K562 (cell line): Measurements from ENCODE around the gene PDLIM7. TPM values are rescaled to one million over a fixed set of nuclear protein-coding genes. Genes with fewer than 3 reads are reported as not detected.

ENCODE experiments used
- EHMT2 ChIP-seq: fragments of 450-650 bp; IDR thresholded peaks from 2 replicates; pipeline ENCODE4 v1.6.1; 2018; ENCODE audit warnings: antibody characterized with exemption
- HMG20A ChIP-seq: fragments of 450-650 bp; formaldehyde crosslinking; conservative IDR thresholded peaks from 2 replicates; pipeline ENCODE4 v1.4.0; 2020; ENCODE audit warnings: mild to moderate bottlenecking, mixed read lengths
- JUNB ChIP-seq: fragments of 450-650 bp; formaldehyde crosslinking; conservative IDR thresholded peaks from 2 replicates; pipeline ENCODE4 v1.4.0; 2020; ENCODE audit warnings: mild to moderate bottlenecking
- MAZ ChIP-seq, 2 experiments: fragments of 450-650 bp in 1 of 2; sonication (generic) in 1 of 2; formaldehyde crosslinking; IDR thresholded peaks in 1 of 2; conservative IDR thresholded peaks in 1 of 2; 2 replicates each; pipeline versions ENCODE4 v1.4.0 to v1.5.0; 2020; ENCODE audit warnings: mild to moderate bottlenecking in 1 of 2, missing genetic modification reagents in 1 of 2
- SAFB2 ChIP-seq: fragments of 200-400 bp; formaldehyde crosslinking; IDR thresholded peaks from 2 replicates; pipeline ENCODE4 v1.6.1; 2018; ENCODE audit warnings: borderline replicate concordance, low read length, low read depth, moderate library complexity; ENCODE audit not compliant: severe bottlenecking
- SIN3B ChIP-seq: fragments of 450-650 bp; IDR thresholded peaks from 2 replicates; pipeline ENCODE4 v1.6.1; 2017; ENCODE audit warnings: low read depth, mild to moderate bottlenecking, moderate library complexity
- TFAM ChIP-seq: fragments of 250-450 bp; sonication (Bioruptor Pico); conservative IDR thresholded peaks from 2 replicates; pipeline ENCODE4 v1.5.0; 2021; ENCODE audit warnings: mild to moderate bottlenecking, moderate library complexity
- ZNF23 ChIP-seq: fragments of 250-450 bp; sonication (Bioruptor Pico); IDR thresholded peaks from 2 replicates; pipeline ENCODE4 v1.4.0; 2020; ENCODE audit warnings: mild to moderate bottlenecking
- polyA plus RNA-seq, 8 experiments: library from polyadenylated mRNA; depleted of rRNA in 4 of 8; stranded (reverse) in 5 of 8; unstranded in 3 of 8; fragments of >200 nt; fragmentation: Nextera tagmentation in 2 of 8; fragmentation: Illumina TruSeq in 1 of 8; extraction: Ambion mirVana in 2 of 8; extraction: Trizol in 1 of 8; gene quantifications; 2 replicates each; pipeline versions ENCODE4 v1.2.1 to v1.2.3, GENCODE V29; 2011 to 2014; ENCODE audit warnings: inconsistent platforms in 1 of 8, missing spikeins in 1 of 8
- total RNA-seq, 7 experiments: library from RNA; depleted of rRNA in 6 of 7; stranded (reverse); fragments of >200 nt in 6 of 7; fragmentation: Illumina TruSeq in 2 of 7; extraction: Trizol in 2 of 7; gene quantifications; 2 replicates each; pipeline versions ENCODE4 v1.2.1 to v1.2.3, GENCODE V29; 2011 to 2021; ENCODE audit warnings: low replicate concordance in 1 of 7
- TF ChIP-seq, protein P1 (sequence below): fragments of 450-650 bp; formaldehyde crosslinking; IDR thresholded peaks from 2 replicates; pipeline ENCODE4 v1.4.0; 2022; ENCODE audit warnings: mild to moderate bottlenecking, moderate library complexity
- TF ChIP-seq, protein P2 (sequence below), 2 experiments: fragments of 450-650 bp in 1 of 2; sonication (generic) in 1 of 2; formaldehyde crosslinking in 1 of 2; IDR thresholded peaks; 2 replicates each; pipeline versions ENCODE4 v1.7.1 to v1.9.0; 2016 to 2022; ENCODE audit warnings: inconsistent platforms in 1 of 2, mild to moderate bottlenecking in 1 of 2, missing genetic modification reagents in 1 of 2
- TF ChIP-seq, protein P3 (sequence below): sonication (generic); formaldehyde crosslinking; IDR thresholded peaks from 2 replicates; pipeline ENCODE4 v1.8.0; 2022; ENCODE audit warnings: mild to moderate bottlenecking, missing genetic modification reagents

PDLIM7 gene
- total and polyA plus RNA-seq, 9 of the 15 experiments (the other 6 are each of a cell fraction or from before 2014, with no cell fraction given): 2.1 to 124 (median 32.6) TPM

DNA sequence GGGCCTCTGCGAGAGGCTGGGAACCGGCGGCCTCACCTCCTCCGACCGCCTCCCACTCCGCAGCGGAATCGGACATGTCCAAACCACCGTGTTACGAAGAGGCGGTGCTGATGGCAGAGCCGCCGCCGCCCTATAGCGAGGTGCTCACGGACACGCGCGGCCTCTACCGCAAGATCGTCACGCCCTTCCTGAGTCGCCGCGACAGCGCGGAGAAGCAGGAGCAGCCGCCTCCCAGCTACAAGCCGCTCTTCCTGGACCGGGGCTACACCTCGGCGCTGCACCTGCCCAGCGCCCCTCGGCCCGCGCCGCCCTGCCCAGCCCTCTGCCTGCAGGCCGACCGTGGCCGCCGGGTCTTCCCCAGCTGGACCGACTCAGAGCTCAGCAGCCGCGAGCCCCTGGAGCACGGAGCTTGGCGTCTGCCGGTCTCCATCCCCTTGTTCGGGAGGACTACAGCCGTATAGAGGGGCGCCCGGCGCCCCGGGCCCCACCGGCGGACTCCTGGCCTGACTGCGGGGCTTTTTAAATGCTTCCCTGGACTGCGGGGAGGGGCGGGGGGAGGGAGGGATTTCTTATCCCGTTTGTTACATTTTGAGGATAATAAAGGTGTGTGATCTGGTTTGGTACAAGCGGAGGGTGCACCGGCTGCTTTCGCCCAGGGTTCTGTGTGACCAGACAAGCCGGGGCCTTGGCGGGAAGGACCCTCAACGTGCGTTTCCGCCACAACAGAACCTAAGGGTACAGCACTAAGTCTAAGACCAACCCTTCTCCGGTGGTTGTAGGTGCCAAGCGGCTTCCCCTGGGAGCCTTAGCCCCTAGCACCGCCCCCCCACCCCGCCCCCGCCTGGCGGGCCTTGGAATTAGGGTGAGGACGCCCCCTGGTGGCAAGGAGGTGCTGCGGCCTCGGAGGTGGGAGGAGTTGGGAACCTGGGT lies 41.5 kb downstream of the PDLIM7 start (continued):
- TF ChIP-seq, protein P1, sequence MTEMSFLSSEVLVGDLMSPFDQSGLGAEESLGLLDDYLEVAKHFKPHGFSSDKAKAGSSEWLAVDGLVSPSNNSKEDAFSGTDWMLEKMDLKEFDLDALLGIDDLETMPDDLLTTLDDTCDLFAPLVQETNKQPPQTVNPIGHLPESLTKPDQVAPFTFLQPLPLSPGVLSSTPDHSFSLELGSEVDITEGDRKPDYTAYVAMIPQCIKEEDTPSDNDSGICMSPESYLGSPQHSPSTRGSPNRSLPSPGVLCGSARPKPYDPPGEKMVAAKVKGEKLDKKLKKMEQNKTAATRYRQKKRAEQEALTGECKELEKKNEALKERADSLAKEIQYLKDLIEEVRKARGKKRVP (CRISPR knock-in tag): no peak
- TF ChIP-seq TFAM (CRISPR knock-in tag): no peak
- TF ChIP-seq SAFB2: no peak
- no peak for TF ChIP-seq ZNF23 (CRISPR knock-in tag)
- TF ChIP-seq MAZ (CRISPR knock-in tag; conservative IDR thresholded peaks at IDR 0.05 in 1 of 2, IDR thresholded peaks at IDR 0.05 in 1 of 2): peak in 1 of 2 experiments; percentile 85; a peak in 2 of 4 replicates
- TF ChIP-seq EHMT2: no peak
- TF ChIP-seq, protein P2, sequence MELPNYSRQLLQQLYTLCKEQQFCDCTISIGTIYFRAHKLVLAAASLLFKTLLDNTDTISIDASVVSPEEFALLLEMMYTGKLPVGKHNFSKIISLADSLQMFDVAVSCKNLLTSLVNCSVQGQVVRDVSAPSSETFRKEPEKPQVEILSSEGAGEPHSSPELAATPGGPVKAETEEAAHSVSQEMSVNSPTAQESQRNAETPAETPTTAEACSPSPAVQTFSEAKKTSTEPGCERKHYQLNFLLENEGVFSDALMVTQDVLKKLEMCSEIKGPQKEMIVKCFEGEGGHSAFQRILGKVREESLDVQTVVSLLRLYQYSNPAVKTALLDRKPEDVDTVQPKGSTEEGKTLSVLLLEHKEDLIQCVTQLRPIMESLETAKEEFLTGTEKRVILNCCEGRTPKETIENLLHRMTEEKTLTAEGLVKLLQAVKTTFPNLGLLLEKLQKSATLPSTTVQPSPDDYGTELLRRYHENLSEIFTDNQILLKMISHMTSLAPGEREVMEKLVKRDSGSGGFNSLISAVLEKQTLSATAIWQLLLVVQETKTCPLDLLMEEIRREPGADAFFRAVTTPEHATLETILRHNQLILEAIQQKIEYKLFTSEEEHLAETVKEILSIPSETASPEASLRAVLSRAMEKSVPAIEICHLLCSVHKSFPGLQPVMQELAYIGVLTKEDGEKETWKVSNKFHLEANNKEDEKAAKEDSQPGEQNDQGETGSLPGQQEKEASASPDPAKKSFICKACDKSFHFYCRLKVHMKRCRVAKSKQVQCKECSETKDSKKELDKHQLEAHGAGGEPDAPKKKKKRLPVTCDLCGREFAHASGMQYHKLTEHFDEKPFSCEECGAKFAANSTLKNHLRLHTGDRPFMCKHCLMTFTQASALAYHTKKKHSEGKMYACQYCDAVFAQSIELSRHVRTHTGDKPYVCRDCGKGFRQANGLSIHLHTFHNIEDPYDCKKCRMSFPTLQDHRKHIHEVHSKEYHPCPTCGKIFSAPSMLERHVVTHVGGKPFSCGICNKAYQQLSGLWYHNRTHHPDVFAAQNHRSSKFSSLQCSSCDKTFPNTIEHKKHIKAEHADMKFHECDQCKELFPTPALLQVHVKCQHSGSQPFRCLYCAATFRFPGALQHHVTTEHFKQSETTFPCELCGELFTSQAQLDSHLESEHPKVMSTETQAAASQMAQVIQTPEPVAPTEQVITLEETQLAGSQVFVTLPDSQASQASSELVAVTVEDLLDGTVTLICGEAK (IDR thresholded peaks at IDR 0.05): no peak
- TF ChIP-seq, protein P2 (CRISPR knock-in tag; IDR thresholded peaks at IDR 0.05): no peak
- TF ChIP-seq SIN3B: peak; percentile 9; the same call in 1 of the 2 replicates
- TF ChIP-seq JUNB: no peak
- TF ChIP-seq, protein P3, sequence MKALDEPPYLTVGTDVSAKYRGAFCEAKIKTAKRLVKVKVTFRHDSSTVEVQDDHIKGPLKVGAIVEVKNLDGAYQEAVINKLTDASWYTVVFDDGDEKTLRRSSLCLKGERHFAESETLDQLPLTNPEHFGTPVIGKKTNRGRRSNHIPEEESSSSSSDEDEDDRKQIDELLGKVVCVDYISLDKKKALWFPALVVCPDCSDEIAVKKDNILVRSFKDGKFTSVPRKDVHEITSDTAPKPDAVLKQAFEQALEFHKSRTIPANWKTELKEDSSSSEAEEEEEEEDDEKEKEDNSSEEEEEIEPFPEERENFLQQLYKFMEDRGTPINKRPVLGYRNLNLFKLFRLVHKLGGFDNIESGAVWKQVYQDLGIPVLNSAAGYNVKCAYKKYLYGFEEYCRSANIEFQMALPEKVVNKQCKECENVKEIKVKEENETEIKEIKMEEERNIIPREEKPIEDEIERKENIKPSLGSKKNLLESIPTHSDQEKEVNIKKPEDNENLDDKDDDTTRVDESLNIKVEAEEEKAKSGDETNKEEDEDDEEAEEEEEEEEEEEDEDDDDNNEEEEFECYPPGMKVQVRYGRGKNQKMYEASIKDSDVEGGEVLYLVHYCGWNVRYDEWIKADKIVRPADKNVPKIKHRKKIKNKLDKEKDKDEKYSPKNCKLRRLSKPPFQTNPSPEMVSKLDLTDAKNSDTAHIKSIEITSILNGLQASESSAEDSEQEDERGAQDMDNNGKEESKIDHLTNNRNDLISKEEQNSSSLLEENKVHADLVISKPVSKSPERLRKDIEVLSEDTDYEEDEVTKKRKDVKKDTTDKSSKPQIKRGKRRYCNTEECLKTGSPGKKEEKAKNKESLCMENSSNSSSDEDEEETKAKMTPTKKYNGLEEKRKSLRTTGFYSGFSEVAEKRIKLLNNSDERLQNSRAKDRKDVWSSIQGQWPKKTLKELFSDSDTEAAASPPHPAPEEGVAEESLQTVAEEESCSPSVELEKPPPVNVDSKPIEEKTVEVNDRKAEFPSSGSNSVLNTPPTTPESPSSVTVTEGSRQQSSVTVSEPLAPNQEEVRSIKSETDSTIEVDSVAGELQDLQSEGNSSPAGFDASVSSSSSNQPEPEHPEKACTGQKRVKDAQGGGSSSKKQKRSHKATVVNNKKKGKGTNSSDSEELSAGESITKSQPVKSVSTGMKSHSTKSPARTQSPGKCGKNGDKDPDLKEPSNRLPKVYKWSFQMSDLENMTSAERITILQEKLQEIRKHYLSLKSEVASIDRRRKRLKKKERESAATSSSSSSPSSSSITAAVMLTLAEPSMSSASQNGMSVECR: no peak; the same call in 1 of the 2 replicates
- no peak for TF ChIP-seq HMG20A
